GM12801 (cell line): ENCODE results near the gene LRRN2.

Experiments
- CTCF ChIP-seq: IDR thresholded peaks from one replicate; pipeline ENCODE4 v1.5.1; 2011; ENCODE audit warnings: control low read depth; ENCODE audit not compliant: insufficient read length; ENCODE audit errors: extremely low read depth

LRRN2 gene

GRCh38 chr1:204589409-204590038 is 96.0 kb downstream of the LRRN2 start:
- no peak for TF ChIP-seq CTCF

- TF ChIP-seq CTCF = no peak
These were observed 96.7 kb downstream of the LRRN2 start for GRCh38 chr1:204588826-204589225.

GRCh38 chr1:204587621-204588020 is 97.9 kb downstream of the LRRN2 start:
- no peak for TF ChIP-seq CTCF

- TF ChIP-seq CTCF = no peak
These were observed 100.7 kb downstream of the LRRN2 start for GRCh38 chr1:204584699-204585372.

- TF ChIP-seq CTCF = no peak
These were observed 101.5 kb downstream of the LRRN2 start for GRCh38 chr1:204583909-204584632.

GRCh38 chr1:204581759-204582158 is 103.8 kb downstream of the LRRN2 start:
- TF ChIP-seq CTCF = no peak

- TF ChIP-seq CTCF = no peak
These were observed 104.7 kb downstream of the LRRN2 start for GRCh38 chr1:204580862-204581261.
